Mucosa of stomach (tissue), 1 donor: ENCODE measurements around the gene CAMK2N1.
"Not testable (repeated sequence)": the region's sequence is repeated elsewhere in the genome, so short reads cannot be mapped to it uniquely, and the experiment has no call there.

Experiments used
- H3K27me3 ChIP-seq: one replicate; pipeline ENCODE4 v1.7.0; 2013; ENCODE audit warnings: mild to moderate bottlenecking, low read length; ENCODE audit not compliant: control insufficient read depth, insufficient read depth
- H3K36me3 ChIP-seq: one replicate; pipeline ENCODE4 v1.7.0; 2013; ENCODE audit warnings: low read length; ENCODE audit not compliant: control insufficient read depth, insufficient read depth
- H3K4me1 ChIP-seq: one replicate; pipeline ENCODE4 v1.7.0; 2013; ENCODE audit warnings: mild to moderate bottlenecking, low read length; ENCODE audit not compliant: control insufficient read depth, insufficient read depth
- H3K4me3 ChIP-seq: one replicate; pipeline ENCODE4 v1.7.0; 2013; ENCODE audit warnings: low read length
- H3K9ac ChIP-seq: one replicate; pipeline ENCODE4 v1.7.0; 2013; ENCODE audit warnings: mild to moderate bottlenecking, low read length, moderate library complexity
- H3K9me3 ChIP-seq: one replicate; pipeline ENCODE4 v1.7.0; 2013; ENCODE audit warnings: mild to moderate bottlenecking, low read length, moderate library complexity; ENCODE audit not compliant: control insufficient read depth
- donor health status: Pancreatic carcinoma.

CAMK2N1 gene

DNA sequence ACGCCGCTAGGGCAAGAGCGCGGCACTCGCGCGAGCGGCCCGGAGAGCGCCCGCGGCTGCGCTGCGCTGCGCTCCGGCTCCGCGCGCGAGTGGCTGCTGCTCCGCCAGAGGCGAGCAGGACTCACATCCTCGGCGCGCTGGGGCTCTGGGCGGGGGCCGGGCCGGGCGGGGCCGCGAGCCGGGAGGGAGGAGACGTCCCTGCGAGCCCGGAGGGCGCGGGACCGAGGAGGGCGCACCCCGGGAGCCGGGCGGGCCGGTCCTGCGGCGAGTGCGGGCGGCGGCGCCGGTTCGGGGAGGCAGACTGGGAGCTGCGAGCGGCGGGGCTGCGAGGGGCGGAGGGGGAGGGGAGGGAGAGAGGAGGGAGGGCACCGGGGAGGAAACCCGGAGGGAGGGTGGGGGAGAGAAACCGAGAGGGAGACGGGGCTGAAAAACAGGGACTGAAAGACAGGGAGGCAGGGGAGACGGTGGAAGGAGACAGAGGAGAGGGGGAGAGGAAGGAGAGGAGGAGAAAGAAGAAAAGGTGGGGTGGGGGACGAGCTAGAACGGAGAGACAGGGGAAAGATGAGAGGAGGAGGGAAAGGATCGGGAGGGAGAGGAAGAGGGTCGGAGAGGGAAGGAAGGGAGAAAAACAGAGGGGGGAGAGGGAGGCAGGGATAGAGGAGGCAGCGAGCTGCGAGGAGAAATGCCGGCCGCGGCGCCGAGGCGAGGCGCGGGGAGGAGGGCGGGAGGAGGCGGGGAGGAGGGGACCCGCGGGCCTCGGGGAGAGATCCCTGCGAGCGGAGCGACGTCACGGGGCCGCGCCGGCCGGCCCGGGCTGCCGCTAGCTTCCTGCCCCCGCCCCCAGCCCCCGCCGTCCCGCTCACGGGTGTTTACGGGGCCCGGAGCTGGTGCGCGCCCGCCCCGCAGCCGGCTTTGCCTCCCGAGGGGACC lies at the start of gene CAMK2N1:
Gene CAMK2N1, minus strand, starts transcription at position 684 of the 930 bp plus-strand sequence. CDS start 831 bp downstream, outside the sequence.
- Histone ChIP-seq H3K4me1 (peaks cover 36% of the 10 kb centered on the region), H3K4me3 (peak within 1 kb of the TSS; percentile 41), H3K9me3 (no peaks in the 10 kb centered on the region), H3K27me3 (peaks cover 47% of the 10 kb centered on the region), H3K36me3 (no peaks in the 10 kb centered on the region), H3K9ac (peak within 1 kb of the TSS; percentile 80)

DNA sequence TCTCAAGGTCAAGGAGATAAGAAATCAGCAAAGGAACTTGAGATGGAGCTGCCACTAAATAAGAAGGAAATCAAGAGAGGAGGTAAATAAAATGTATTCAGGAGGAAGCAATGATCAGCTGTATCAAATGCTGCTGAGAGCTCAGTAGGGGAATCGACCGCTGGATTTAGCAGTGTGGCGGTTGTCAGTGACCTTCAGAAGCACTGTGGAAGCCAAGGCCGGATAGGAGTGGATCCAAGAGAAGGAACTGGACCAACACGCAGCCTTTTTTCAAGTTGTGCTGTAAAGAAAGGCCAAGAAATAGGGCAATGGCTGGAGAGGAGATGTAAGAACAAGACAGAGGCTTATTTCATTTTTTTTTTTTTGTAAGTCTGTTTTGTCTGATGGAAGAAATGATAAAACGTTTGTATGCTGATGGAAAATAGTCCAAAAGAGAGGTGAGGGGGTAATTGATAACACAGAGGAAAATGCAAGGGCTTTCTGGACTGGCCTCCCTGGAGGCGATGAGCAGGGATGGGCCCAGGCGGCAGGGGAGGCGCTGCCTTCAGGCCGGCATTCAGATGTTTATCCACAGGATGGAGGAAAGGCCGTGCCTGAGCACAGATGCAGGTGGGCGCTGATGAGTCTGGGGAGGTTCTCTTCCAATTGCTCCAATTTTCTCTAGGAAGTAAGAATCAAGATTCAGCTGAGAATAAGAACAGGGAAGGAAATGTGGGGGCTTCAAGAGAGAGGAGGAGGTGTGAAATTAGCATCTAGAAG lies 48.8 kb upstream of the CAMK2N1 start:
- H3K27me3 ChIP-seq: peaks cover 21% of the 10 kb centered on the region
- no peak overlapping the region for H3K9ac ChIP-seq
- H3K4me1 ChIP-seq: no peaks in the 10 kb centered on the region
- no peak overlapping the region for H3K4me3 ChIP-seq
- no peaks in the 10 kb centered on the region for H3K36me3 ChIP-seq
- no peaks in the 10 kb centered on the region for H3K9me3 ChIP-seq

DNA sequence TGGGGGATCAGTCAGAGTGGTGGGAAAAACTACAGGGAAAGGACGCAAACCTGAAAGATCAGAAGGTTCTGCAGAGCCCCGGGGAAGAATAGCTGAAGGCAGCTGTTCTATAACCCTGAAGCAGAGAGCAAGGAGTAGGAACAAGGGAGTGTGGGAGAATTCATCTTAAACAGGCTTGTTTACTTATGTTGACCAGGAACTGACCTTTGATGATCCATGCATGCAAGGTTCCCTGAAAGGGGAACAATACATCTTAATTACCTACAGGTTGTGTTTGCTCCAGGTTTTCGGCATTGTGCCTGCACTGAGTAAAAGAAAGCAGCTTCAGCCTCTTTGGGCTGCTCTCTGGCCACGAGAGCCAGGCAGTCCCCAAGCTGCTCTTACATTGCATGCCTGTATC lies 47.6 kb upstream of the CAMK2N1 start:
- Histone ChIP-seq H3K4me3 (no peak overlapping the region), H3K9me3 (no peaks in the 10 kb centered on the region), H3K9ac (no peak overlapping the region), H3K27me3 (peaks cover 21% of the 10 kb centered on the region), H3K36me3 (no peaks in the 10 kb centered on the region), H3K4me1 (no peaks in the 10 kb centered on the region)

DNA sequence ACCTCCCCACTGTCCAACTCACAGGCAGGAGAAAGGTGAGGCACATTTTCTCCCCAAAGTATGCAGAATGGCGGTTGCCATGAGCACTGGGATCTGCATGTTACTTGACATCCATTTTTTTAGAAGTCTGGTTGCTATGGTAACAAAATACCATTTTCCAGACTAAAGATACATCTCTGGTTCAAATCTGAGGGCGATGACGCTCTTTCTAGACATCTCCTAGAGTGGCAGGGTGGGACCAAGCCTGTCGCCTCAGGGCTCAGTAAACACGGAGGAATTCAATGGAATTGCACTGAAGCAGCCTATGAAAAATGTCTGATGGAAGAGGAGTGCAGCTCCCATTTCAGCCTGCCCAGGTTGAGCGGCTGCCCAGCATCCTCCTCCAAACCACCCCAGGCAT lies 44.9 kb upstream of the CAMK2N1 start:
- no peaks in the 10 kb centered on the region for H3K4me1 ChIP-seq
- H3K27me3 ChIP-seq: peaks cover 21% of the 10 kb centered on the region
- no peak overlapping the region for H3K9ac ChIP-seq
- no peaks in the 10 kb centered on the region for H3K36me3 ChIP-seq
- H3K4me3 ChIP-seq: no peak overlapping the region
- no peaks in the 10 kb centered on the region for H3K9me3 ChIP-seq

GRCh38 chr1:20530306-20530705 lies 44.3 kb upstream of the CAMK2N1 start:
- peaks cover 19% of the 10 kb centered on the region for H3K27me3 ChIP-seq

DNA sequence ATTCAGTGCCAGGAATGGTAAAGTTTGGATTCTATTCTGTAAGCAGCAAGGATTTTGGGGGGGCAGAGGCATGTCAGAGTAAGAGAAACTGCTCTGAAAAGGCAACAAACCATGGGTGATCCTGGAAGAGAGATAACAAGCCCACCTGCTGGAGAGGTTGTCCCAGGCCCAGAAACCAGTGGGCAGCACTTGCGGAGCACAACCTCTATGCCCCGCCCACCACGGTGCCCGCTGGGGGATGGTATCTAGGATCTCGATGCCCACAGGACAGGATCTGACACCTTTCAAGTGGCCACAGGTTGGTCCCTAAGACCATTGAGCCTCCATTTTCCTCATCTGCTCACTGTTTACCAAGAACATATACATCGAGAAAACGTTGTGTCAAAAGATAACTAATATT lies 42.2 kb upstream of the CAMK2N1 start:
- peaks cover 14% of the 10 kb centered on the region for H3K27me3 ChIP-seq
- H3K9me3 ChIP-seq: no peaks in the 10 kb centered on the region
- no peak overlapping the region for H3K4me3 ChIP-seq
- H3K4me1 ChIP-seq: no peaks in the 10 kb centered on the region
- no peaks in the 10 kb centered on the region for H3K36me3 ChIP-seq
- H3K9ac ChIP-seq: no peak overlapping the region

More at GRCh38 chr1:20530306-20530705, 44.3 kb upstream of the CAMK2N1 start:
- no peaks in the 10 kb centered on the region for H3K9me3 ChIP-seq
- H3K36me3 ChIP-seq: no peaks in the 10 kb centered on the region
- H3K9ac ChIP-seq: no peak overlapping the region
- no peaks in the 10 kb centered on the region for H3K4me1 ChIP-seq
- no peak overlapping the region for H3K4me3 ChIP-seq

DNA sequence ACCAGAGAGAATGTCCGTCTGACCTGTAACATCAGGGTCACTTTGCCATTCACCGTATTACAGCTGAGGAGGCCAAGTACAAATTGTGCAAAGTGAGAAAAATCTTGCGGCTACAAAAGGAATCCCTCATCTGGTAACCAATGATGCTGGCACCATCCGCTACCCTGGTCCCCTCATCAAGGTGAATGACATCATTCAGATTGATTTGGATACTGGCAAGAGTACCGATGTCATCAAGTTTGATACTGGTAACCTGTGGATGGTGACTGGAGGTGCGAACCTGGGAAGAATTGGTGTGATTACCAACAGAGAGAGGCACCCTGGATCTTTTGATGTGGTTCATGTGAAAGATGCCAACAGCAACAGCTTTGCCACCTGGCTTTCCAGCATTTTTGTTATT lies 40.3 kb upstream of the CAMK2N1 start:
- Histone ChIP-seq H3K27me3 (peaks cover 9% of the 10 kb centered on the region), H3K36me3 (no peaks in the 10 kb centered on the region), H3K9ac (no peak overlapping the region)

GRCh38 chr1:20521960-20522861 lies 36.2 kb upstream of the CAMK2N1 start:
- Histone ChIP-seq H3K27me3 (peaks cover 5% of the 10 kb centered on the region), H3K36me3 (no peaks in the 10 kb centered on the region), H3K4me3 (no peak overlapping the region), H3K9ac (peak overlapping the region; percentile 18), H3K4me1 (peaks cover 3% of the 10 kb centered on the region), H3K9me3 (no peaks in the 10 kb centered on the region)

More for the DNA sequence above, 40.3 kb upstream of the CAMK2N1 start:
- Histone ChIP-seq H3K4me3 (no peak overlapping the region), H3K9me3 (no peaks in the 10 kb centered on the region), H3K4me1 (peaks cover 3% of the 10 kb centered on the region)

- H3K4me1 ChIP-seq, H3K4me3 ChIP-seq, H3K9me3 ChIP-seq, H3K36me3 ChIP-seq, H3K9ac ChIP-seq, H3K27me3 ChIP-seq: not testable (repeated sequence)
These were observed 33.7 kb upstream of the CAMK2N1 start for GRCh38 chr1:20519609-20520262.

GRCh38 chr1:20511518-20512428 lies 25.8 kb upstream of the CAMK2N1 start:
- Histone ChIP-seq H3K4me1 (peaks cover 6% of the 10 kb centered on the region), H3K9ac (no peak overlapping the region), H3K4me3 (no peak overlapping the region), H3K36me3 (no peaks in the 10 kb centered on the region), H3K27me3 (peaks cover 4% of the 10 kb centered on the region), H3K9me3 (no peaks in the 10 kb centered on the region)
